ENCODE results near the gene ITGB6.

ITGB6 gene

DNA sequence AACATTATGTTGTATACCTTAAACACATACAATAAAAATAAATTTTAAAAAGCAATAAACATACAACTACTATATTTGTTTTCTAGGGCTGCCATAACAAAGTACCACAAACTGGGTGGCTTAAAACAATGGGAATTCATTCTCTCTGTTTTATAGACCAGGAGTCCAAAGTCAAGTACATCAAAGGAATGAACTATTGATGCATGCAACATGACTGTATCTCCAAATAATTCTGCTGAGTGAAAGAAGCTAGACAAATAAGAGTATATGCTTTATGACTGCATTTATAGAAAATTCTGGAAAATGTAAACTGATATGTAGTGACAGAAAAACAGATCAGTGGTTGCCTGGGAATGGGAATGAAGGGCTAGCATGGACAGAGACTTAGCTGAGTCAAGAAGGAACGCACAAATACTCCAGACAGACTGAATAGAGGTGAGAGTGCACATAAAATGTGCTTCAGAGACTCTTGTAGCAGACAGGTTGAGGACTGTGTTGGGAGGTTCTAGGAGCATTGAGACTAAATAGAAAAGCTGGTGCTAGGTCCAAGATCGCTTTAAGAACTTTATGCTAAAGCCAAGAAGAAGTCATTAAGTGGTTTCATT is 126.7 kb downstream of the ITGB6 start:
- TF ChIP-seq, protein P1, sequence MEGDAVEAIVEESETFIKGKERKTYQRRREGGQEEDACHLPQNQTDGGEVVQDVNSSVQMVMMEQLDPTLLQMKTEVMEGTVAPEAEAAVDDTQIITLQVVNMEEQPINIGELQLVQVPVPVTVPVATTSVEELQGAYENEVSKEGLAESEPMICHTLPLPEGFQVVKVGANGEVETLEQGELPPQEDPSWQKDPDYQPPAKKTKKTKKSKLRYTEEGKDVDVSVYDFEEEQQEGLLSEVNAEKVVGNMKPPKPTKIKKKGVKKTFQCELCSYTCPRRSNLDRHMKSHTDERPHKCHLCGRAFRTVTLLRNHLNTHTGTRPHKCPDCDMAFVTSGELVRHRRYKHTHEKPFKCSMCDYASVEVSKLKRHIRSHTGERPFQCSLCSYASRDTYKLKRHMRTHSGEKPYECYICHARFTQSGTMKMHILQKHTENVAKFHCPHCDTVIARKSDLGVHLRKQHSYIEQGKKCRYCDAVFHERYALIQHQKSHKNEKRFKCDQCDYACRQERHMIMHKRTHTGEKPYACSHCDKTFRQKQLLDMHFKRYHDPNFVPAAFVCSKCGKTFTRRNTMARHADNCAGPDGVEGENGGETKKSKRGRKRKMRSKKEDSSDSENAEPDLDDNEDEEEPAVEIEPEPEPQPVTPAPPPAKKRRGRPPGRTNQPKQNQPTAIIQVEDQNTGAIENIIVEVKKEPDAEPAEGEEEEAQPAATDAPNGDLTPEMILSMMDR (IDR thresholded peaks at IDR 0.05), result no peak
- no peaks in the 10 kb centered on the region for H3K36me3 ChIP-seq
- peaks cover 7 to 10% of the 10 kb centered on the region in 2 experiments for H3K4me1 ChIP-seq (ENCODE audit: control insufficient read depth in 1 of 2, insufficient read depth in 1 of 2, low read depth in 1 of 2, low read length in 1 of 2)
- H3K9me3 ChIP-seq, result no peaks in the 10 kb centered on the region
- H3K27ac ChIP-seq, result no peak overlapping the region
- no peaks in the 10 kb centered on the region for H3K27me3 ChIP-seq
- no peak overlapping the region for H3K4me3 ChIP-seq (ENCODE audit: low read depth in 1 of 2, low read length in 1 of 2)

DNA sequence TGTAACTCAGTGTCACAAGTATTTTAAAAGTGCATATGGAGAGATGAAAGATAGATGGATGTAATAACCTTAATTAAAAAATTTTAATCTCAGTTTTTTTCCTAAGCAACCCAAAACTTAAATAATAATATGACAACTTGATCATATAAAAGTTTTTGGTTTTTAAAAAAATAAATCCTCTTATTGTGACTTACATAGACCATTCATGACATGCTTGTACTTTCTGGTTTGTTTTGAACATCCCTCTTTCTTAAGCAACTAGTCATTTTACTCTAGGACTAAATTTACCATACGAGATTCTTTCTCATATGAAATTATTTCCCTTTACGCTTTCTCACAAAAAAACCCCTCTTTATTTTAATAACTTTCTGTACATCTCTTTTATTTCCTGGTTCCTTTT is 131.2 kb downstream of the ITGB6 start:
- Histone ChIP-seq H3K36me3 (no peaks in the 10 kb centered on the region), H3K4me1 (ENCODE audit: control insufficient read depth in 1 of 2, insufficient read depth in 1 of 2, low read depth in 1 of 2, low read length in 1 of 2) (no peaks in the 10 kb centered on the region), H3K27me3 (peaks cover 3% of the 10 kb centered on the region), H3K27ac (no peak overlapping the region), H3K9me3 (no peaks in the 10 kb centered on the region), H3K4me3 (ENCODE audit: low read depth in 1 of 2, low read length in 1 of 2) (no peak overlapping the region)
- TF ChIP-seq, protein P1 (IDR thresholded peaks at IDR 0.05), result no peak

DNA sequence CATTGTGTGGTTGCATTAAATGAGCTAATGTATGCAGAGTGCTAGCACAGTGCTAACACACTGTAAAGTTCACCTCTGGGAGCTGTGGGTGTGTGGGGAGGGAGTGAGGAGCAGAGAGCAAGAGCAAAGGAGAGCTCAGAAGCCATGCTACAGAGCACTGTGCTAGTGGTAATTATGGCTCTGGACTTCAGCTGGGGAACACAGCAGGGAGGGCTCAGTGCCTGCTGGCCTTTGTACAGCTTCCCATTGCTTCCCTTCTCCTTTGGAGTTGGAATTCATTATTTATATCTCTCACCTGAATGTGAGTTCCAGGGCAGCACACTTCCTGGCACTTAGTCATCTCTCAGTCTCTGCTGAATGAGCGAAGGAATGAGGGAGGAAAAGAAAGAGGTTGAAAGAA is 135.2 kb downstream of the ITGB6 start:
- Histone ChIP-seq H3K27me3 (peaks cover 43% of the 10 kb centered on the region), H3K9me3 (no peaks in the 10 kb centered on the region), H3K4me1 (ENCODE audit: control insufficient read depth in 1 of 2, insufficient read depth in 1 of 2, low read depth in 1 of 2, low read length in 1 of 2) (peaks cover 6 to 10% of the 10 kb centered on the region in 2 experiments), H3K36me3 (no peaks in the 10 kb centered on the region), H3K27ac (no peak overlapping the region), H3K4me3 (ENCODE audit: low read depth in 1 of 2, low read length in 1 of 2) (no peak overlapping the region)
- TF ChIP-seq, protein P1 (IDR thresholded peaks at IDR 0.05), result no peak

DNA sequence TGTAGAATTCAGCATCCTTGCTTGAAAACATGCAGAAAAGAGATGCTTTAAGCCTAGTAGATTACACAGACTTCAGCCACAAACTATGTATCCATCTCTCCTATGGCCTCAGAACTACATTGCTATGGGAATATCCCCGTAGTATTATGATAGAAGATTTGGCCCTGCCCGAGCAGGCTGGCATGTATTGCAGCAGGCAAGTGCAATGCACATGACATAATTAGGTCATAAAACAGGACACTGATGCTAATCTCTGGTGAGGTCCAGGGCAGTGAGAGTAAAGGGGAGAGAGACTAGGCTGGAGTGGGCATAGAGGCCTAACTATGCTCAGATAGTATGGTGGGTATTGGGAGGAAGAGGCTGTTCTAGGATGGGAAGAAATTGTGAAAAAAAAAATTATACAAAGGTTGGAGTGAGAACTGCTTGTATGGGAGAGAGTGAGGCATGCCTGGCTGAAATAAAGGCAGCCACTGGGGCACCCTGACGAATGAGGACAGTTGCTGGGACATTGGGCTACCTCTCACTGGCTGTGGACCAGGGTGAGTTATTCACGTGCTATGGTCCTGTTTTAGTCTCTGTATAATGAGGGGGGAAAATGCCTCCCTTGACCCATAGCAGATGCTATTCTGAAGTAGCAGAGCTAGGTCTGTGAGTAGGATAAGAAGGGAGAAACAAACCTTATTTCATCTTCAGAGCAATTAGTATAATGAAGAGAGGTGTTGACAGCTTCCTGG is 136.0 kb downstream of the ITGB6 start:
- Histone ChIP-seq H3K9me3 (no peaks in the 10 kb centered on the region), H3K36me3 (no peaks in the 10 kb centered on the region), H3K4me1 (ENCODE audit: control insufficient read depth in 1 of 2, insufficient read depth in 1 of 2, low read depth in 1 of 2, low read length in 1 of 2) (peaks cover 6 to 10% of the 10 kb centered on the region in 2 experiments), H3K27ac (no peak overlapping the region), H3K4me3 (ENCODE audit: low read depth in 1 of 2, low read length in 1 of 2) (no peak overlapping the region), H3K27me3 (peaks cover 51% of the 10 kb centered on the region)
- TF ChIP-seq, protein P1 (IDR thresholded peaks at IDR 0.05), result no peak

DNA sequence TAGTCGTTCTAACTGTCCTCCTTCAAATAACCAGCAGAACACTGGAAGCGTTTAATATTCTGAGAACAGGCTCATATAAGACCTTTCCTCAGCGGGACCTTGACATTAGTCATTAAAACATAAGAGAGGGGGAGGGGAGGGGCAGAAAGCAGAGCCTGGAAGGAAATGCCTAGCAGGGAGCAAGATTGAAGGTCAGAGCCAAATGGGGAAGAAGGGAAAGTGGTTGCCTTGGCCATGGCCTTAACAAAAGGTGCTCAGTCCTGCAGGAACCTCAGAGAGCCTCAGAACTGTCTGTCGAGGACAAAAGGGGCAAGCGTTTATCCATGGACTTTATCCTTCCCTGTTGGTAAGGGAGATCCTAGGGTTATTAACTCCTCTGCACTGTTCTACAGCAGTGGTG is 136.8 kb downstream of the ITGB6 start:
- TF ChIP-seq, protein P1 (IDR thresholded peaks at IDR 0.05), result no peak
- Histone ChIP-seq H3K36me3 (no peaks in the 10 kb centered on the region), H3K4me1 (ENCODE audit: control insufficient read depth in 1 of 2, insufficient read depth in 1 of 2, low read depth in 1 of 2, low read length in 1 of 2) (peaks cover 6 to 10% of the 10 kb centered on the region in 2 experiments), H3K9me3 (no peaks in the 10 kb centered on the region), H3K27ac (no peak overlapping the region), H3K27me3 (peaks cover 53% of the 10 kb centered on the region), H3K4me3 (ENCODE audit: low read depth in 1 of 2, low read length in 1 of 2) (no peak overlapping the region)

All from neutrophil (primary cell).